Ishikawa (cell line): Measurements from ENCODE around the gene TMEM217.

Source experiments
- CEBPB ChIP-seq: IDR thresholded peaks from 2 replicates; pipeline ENCODE4 v1.6.1; 2012
- CREB1 ChIP-seq: IDR thresholded peaks from 2 replicates; pipeline ENCODE4 v1.6.1; 2012; ENCODE audit warnings: low read depth
- EGR1 ChIP-seq: IDR thresholded peaks from 2 replicates; pipeline ENCODE4 v1.6.1; 2012
- EP300 ChIP-seq: IDR thresholded peaks from 2 replicates; pipeline ENCODE4 v1.6.1; 2012; ENCODE audit warnings: borderline replicate concordance
- FOXM1 ChIP-seq: IDR thresholded peaks from 2 replicates; pipeline ENCODE4 v1.6.1; 2012; ENCODE audit warnings: low read depth, borderline replicate concordance
- MAX ChIP-seq: IDR thresholded peaks from 2 replicates; pipeline ENCODE4 v1.6.1; 2012
- NFIC ChIP-seq: IDR thresholded peaks from 2 replicates; pipeline ENCODE4 v1.6.1; 2012
- RAD21 ChIP-seq: IDR thresholded peaks from 2 replicates; pipeline ENCODE4 v1.6.1; 2012; ENCODE audit warnings: low read depth
- TAF1 ChIP-seq: IDR thresholded peaks from 2 replicates; pipeline ENCODE4 v1.6.1; 2012; ENCODE audit warnings: low read depth, mild to moderate bottlenecking
- TCF12 ChIP-seq: IDR thresholded peaks from 2 replicates; pipeline ENCODE4 v1.6.1; 2012; ENCODE audit warnings: low read depth
- TEAD4 ChIP-seq: IDR thresholded peaks from 2 replicates; pipeline ENCODE4 v1.6.1; 2012
- YY1 ChIP-seq: IDR thresholded peaks from 2 replicates; pipeline ENCODE4 v1.6.1; 2012; ENCODE audit warnings: low read depth
- ZBTB7A ChIP-seq: IDR thresholded peaks from 2 replicates; pipeline ENCODE4 v1.6.1; 2012; ENCODE audit warnings: low read depth
- TF ChIP-seq, protein P1 (sequence below): IDR thresholded peaks from 2 replicates; pipeline ENCODE4 v1.6.1; 2012; ENCODE audit warnings: low read depth, mild to moderate bottlenecking
- TF ChIP-seq, protein P2 (sequence below): IDR thresholded peaks from 2 replicates; pipeline ENCODE4 v1.6.1; 2012

Gene TMEM217

GRCh38 chr6:37200085-37200484 is 57.9 kb downstream of the TMEM217 start:
- TF ChIP-seq TEAD4 (no peak), TAF1 (no peak), RAD21 (no peak), TCF12 (no peak), YY1 (no peak), EP300 (no peak)

- TF ChIP-seq FOXM1 (no peak), CREB1 (no peak), TAF1 (no peak), EGR1 (no peak), TCF12 (no peak), EP300 (no peak)
These were observed 65.3 kb downstream of the TMEM217 start for GRCh38 chr6:37192666-37193065.

DNA sequence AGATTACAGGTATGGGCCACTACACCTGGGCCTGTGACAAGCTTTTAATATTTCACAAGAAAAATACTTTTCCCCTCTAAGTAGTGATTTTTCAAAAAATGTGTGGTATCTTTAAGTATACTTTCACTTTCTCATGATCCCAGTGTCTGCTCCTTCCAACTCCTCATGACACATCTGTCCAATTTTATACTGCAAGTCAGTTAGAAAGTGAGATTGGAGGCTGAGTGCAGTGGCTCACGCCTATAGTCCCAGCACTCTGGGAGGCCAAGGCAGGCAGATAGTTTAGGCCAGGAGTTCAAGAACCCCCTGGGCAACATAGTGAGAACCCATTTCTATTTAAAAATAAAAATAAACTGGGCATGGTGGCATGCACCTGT is 67.8 kb downstream of the TMEM217 start:
- TF ChIP-seq TAF1 (no peak), ZBTB7A (no peak), MAX (no peak)

- TF ChIP-seq NFIC (no peak), CEBPB (no peak), FOXM1 (no peak), MAX (no peak), ZBTB7A (no peak), CREB1 (no peak)
These were observed 68.9 kb downstream of the TMEM217 start for GRCh38 chr6:37188962-37189510.

DNA sequence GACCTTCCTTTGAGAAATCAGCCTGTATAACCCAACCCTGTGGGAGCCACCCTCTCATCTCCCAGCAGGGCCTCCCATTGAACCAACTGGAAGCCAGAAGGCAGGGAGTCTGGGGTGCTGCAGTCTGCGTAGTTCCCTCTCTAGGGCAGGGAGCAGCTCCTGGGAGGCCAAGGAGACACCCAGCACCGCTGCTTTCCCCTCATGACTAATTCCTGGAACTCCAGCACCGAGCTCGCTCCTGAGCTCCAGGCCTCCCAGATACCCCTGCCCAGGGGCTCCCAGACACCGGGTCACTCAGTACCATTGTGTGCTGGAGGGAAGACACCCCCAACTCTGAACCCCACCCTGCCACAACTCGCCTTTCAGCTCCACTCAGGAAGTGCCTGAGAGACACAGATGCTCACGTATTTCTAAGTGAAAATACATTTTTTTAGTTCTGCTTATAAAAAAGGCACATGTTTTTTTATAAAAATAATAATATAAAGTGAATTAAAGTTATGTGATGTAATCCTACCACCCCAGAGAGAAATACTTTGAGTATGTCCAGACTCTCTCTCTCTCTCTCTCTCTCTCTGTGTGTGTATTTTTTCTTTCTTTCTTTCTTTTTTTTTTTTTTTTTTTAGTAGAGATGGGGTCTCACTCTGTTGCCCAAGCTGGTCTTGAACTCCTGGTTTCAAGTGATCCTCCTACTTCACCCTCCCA is 70.5 kb downstream of the TMEM217 start:
- TF ChIP-seq EP300 (no peak), ZBTB7A (no peak), RAD21 (no peak), FOXM1 (no peak), TAF1 (no peak), CEBPB (no peak), EGR1 (no peak)

DNA sequence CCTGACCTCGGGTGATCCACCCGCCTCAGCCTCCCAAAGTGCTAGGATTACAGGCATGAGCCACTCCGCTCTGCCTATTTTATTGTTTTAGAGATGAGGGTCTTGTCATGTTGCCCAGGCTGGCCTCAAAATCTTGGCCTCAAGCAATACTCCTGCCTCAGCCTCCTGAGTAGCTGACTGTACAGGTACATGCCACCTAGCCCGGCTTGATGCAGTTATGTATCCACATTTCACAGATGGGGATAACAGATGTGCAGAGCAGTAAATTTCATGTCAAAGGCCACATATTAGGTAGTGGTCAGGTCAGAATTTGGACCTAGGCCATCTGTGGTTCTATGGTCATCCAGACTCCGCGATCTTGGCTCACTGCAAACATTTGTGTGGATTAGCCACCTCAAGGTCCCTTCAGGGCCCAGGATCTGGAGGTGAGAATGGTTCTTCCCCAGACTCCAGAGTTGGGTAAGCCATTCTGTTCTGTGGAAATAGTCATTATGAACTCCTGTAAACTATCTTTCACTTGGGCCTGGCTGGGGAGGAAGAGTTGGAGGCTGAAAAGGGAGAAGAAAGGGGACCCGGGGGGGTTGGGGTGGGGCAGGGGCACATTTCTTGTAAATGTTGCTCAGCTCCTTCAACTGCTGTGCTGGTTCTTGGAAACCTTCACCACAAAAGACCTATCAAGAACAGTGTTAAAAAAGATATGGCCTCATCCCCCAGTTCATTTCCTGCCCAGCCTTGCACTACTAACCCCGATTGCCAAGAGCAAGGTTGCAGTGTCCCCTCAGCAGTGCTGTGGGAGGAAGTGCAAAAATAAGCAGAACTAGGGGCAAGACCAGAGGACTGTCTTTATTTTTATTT is 75.0 kb downstream of the TMEM217 start:
- TF ChIP-seq YY1 = no peak
- no peak for TF ChIP-seq TCF12
- no peak for TF ChIP-seq EGR1
- TF ChIP-seq TEAD4 = no peak
- TF ChIP-seq MAX = no peak
- no peak for TF ChIP-seq EP300
- no peak for TF ChIP-seq RAD21
- TF ChIP-seq ZBTB7A = no peak
- TF ChIP-seq, protein P1, sequence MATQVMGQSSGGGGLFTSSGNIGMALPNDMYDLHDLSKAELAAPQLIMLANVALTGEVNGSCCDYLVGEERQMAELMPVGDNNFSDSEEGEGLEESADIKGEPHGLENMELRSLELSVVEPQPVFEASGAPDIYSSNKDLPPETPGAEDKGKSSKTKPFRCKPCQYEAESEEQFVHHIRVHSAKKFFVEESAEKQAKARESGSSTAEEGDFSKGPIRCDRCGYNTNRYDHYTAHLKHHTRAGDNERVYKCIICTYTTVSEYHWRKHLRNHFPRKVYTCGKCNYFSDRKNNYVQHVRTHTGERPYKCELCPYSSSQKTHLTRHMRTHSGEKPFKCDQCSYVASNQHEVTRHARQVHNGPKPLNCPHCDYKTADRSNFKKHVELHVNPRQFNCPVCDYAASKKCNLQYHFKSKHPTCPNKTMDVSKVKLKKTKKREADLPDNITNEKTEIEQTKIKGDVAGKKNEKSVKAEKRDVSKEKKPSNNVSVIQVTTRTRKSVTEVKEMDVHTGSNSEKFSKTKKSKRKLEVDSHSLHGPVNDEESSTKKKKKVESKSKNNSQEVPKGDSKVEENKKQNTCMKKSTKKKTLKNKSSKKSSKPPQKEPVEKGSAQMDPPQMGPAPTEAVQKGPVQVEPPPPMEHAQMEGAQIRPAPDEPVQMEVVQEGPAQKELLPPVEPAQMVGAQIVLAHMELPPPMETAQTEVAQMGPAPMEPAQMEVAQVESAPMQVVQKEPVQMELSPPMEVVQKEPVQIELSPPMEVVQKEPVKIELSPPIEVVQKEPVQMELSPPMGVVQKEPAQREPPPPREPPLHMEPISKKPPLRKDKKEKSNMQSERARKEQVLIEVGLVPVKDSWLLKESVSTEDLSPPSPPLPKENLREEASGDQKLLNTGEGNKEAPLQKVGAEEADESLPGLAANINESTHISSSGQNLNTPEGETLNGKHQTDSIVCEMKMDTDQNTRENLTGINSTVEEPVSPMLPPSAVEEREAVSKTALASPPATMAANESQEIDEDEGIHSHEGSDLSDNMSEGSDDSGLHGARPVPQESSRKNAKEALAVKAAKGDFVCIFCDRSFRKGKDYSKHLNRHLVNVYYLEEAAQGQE = no peak
- TF ChIP-seq, protein P2, sequence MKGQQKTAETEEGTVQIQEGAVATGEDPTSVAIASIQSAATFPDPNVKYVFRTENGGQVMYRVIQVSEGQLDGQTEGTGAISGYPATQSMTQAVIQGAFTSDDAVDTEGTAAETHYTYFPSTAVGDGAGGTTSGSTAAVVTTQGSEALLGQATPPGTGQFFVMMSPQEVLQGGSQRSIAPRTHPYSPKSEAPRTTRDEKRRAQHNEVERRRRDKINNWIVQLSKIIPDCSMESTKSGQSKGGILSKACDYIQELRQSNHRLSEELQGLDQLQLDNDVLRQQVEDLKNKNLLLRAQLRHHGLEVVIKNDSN = no peak
- no peak for TF ChIP-seq CREB1
- TF ChIP-seq CEBPB = no peak
- no peak for TF ChIP-seq TAF1
- no peak for TF ChIP-seq FOXM1
- TF ChIP-seq NFIC = no peak

DNA sequence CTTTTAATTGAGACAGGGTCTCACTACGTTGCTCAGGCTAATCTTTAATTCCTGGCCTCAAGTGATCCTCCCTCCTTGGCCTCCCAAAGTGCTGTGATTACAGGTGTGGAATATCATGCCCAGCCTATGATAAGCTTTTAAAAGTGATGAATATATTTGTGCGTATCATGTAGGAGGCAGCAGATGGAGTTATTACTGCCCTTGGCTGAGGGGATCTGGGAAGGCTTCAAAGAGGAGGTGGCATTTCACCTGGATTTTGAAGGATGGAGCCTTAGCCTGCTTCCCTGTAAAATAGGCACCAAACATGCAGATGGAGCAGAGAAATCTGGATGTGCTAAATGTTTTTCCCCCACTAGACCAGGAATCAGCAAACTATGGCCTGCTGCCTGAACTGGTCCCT is 77.9 kb downstream of the TMEM217 start:
- TF ChIP-seq TEAD4 (no peak), CEBPB (no peak), EGR1 (no peak), MAX (no peak), TAF1 (no peak), ZBTB7A (no peak), CREB1 (no peak), EP300 (no peak), TCF12 (no peak), NFIC (no peak), FOXM1 (no peak), YY1 (no peak), RAD21 (no peak)
- TF ChIP-seq, protein P1 = no peak
- TF ChIP-seq, protein P2 = no peak
